Prostate gland (tissue), 2 donors: ENCODE results near the gene CYP19A1.

Experiments
- CTCF ChIP-seq, 4 experiments: fragments of 200-600 bp in 2 of 4; fragments of 450-650 bp in 2 of 4; sonication (generic) in 2 of 4; IDR thresholded peaks; 1 replicate in 3 of 4; 2 replicates in 1 of 4; pipeline ENCODE4 v1.5.1; 2016 to 2019; ENCODE audit warnings: antibody characterized with exemption in 4 of 4, mild to moderate bottlenecking in 2 of 4, moderate library complexity in 2 of 4
- POLR2A ChIP-seq: fragments of 450-650 bp; IDR thresholded peaks from one replicate; pipeline ENCODE4 v1.6.1; 2016; ENCODE audit warnings: antibody characterized with exemption, mild to moderate bottlenecking
- POLR2AphosphoS5 ChIP-seq: sonication (generic); formaldehyde crosslinking; IDR thresholded peaks from one replicate; pipeline ENCODE4 v1.6.1; 2017; ENCODE audit warnings: antibody characterized with exemption

- TF ChIP-seq CTCF (IDR thresholded peaks at IDR 0.05) (no peak), POLR2A (no peak), POLR2AphosphoS5 (no peak)
Measured at GRCh38 chr15:51342227-51342999, 4.0 kb upstream of the CYP19A1 start.
